K562 (cell line): ENCODE data around the gene IRX2. TPM values are rescaled to one million over a fixed set of nuclear protein-coding genes. Genes with fewer than 3 reads are reported as not detected.

Source experiments
- ATAC-seq: fragments of 200-7000 bp; cut with Tn5 transposase; 3 replicates; pipeline ENCODE4 v1.9.1; 2020; ENCODE audit warnings: moderate library complexity
- BruUV-seq: library from RNA; stranded (reverse); fragments of 400-500 nt; replicated peaks from 2 replicates; lab custom pipeline; 2021; lab: Mats Ljungman, UMichigan
- CTCF ChIA-PET: fragments of 300-600 bp; formaldehyde crosslinking; extraction: SDS; loops from one replicate; lab custom pipeline; 2021; ENCODE audit warnings: low intra/inter-chr PET ratio; lab: Yijun Ruan, JAX
- POLR2A ChIA-PET: fragments of 300-600, 350-650 bp; sonication (Branson Sonifier 250); formaldehyde crosslinking; extraction: SDS; loops from one replicate; lab custom pipeline; 2021; ENCODE audit warnings: antibody characterized with exemption, inconsistent platforms; lab: Yijun Ruan, JAX
- DNase-seq, 4 experiments: peaks; one replicate each; pipeline versions ENCODE4 v3.0.0 to v3.0.0-alpha.2; 2011 to 2018; ENCODE audit warnings: low spot score in 3 of 4, mixed read lengths in 3 of 4; ENCODE audit errors: extremely low read depth in 1 of 4
- FAIRE-seq: peaks from 2 replicates; lab custom pipeline; 2011; peaks lifted over from hg19 to GRCh38; lab: Jason Lieb, UNC
- H2AFZ ChIP-seq: 2 replicates; pipeline ENCODE4 v1.6.0; 2011; ENCODE audit warnings: low read depth, low read length, control low read depth, inconsistent platforms
- H3K27ac ChIP-seq: fragments of 200-600 bp; 3 replicates; pipeline ENCODE4 v1.8.0; 2011; ENCODE audit warnings: low read depth, mild to moderate bottlenecking, control low read depth, inconsistent platforms, low read length, moderate library complexity, mixed read lengths; ENCODE audit errors: extremely low read depth
- H3K27me3 ChIP-seq, 2 experiments: fragments of 300-600 bp in 1 of 2; 2 replicates in 1 of 2; 3 replicates in 1 of 2; pipeline versions ENCODE4 v1.6.0 to v1.8.0; 2011; ENCODE audit warnings: inconsistent platforms in 2 of 2, low read length in 2 of 2, mild to moderate bottlenecking in 1 of 2, mixed read lengths in 1 of 2, moderate library complexity in 1 of 2; ENCODE audit not compliant: control insufficient read depth in 2 of 2, insufficient read depth in 2 of 2
- H3K36me3 ChIP-seq: fragments of 300-600 bp; 3 replicates; pipeline ENCODE4 v1.8.0; 2011; ENCODE audit warnings: mild to moderate bottlenecking, low read length, inconsistent platforms; ENCODE audit not compliant: control insufficient read depth, insufficient read depth
- H3K4me1 ChIP-seq, 2 experiments: fragments of 200-600 bp in 1 of 2; replicated peaks in 1 of 2; 2 replicates in 1 of 2; 3 replicates in 1 of 2; pipeline versions ENCODE4 v1.5.1 to v1.8.0; 2011; ENCODE audit warnings: inconsistent platforms in 2 of 2, low read length in 2 of 2, mild to moderate bottlenecking in 1 of 2, mixed read lengths in 1 of 2, moderate library complexity in 1 of 2; ENCODE audit not compliant: control insufficient read depth in 2 of 2, insufficient read depth in 2 of 2
- H3K4me2 ChIP-seq: 2 replicates; pipeline ENCODE4 v1.6.1; 2011; ENCODE audit warnings: low read length, control low read depth, inconsistent platforms, mixed read lengths; ENCODE audit not compliant: insufficient read depth
- H3K4me3 ChIP-seq: fragments of 200-600 bp; sonication (generic), shearing (Covaris generic); 2 replicates; pipeline ENCODE4 v1.5.1; 2016; ENCODE audit warnings: control low read depth, inconsistent platforms
- H3K79me2 ChIP-seq: fragments of 200-600 bp; 3 replicates; pipeline ENCODE4 v1.8.0; 2011; ENCODE audit warnings: low read length, inconsistent platforms; ENCODE audit not compliant: control insufficient read depth, insufficient read depth
- H3K9ac ChIP-seq, 2 experiments: 2 replicates each; pipeline versions ENCODE4 v1.6.0 to v1.6.1; 2011; ENCODE audit warnings: low read depth in 2 of 2, low read length in 2 of 2, control low read depth in 1 of 2, inconsistent platforms in 1 of 2, mild to moderate bottlenecking in 1 of 2, mixed read lengths in 1 of 2; ENCODE audit not compliant: insufficient read depth in 1 of 2
- H3K9me1 ChIP-seq: one replicate; pipeline ENCODE4 v1.6.0; 2011; ENCODE audit warnings: inconsistent platforms, mild to moderate bottlenecking, low read length, moderate library complexity; ENCODE audit not compliant: control insufficient read depth, insufficient read depth
- H3K9me3 ChIP-seq: replicated peaks from 2 replicates; pipeline ENCODE4 v1.5.1; 2011; ENCODE audit warnings: low read depth, low read length, inconsistent platforms; ENCODE audit not compliant: control insufficient read depth, insufficient read depth
- H4K20me1 ChIP-seq: replicated peaks from 2 replicates; pipeline ENCODE4 v1.6.1; 2011; ENCODE audit warnings: low read length, inconsistent platforms, mixed read lengths; ENCODE audit not compliant: control insufficient read depth, insufficient read depth
- ELF2 ChIP-seq: fragments of 250-450 bp; sonication (Bioruptor Pico); IDR thresholded peaks from 2 replicates; pipeline ENCODE4 v1.5.0; 2021; ENCODE audit warnings: mild to moderate bottlenecking
- GATA2 ChIP-seq: sonication (generic); formaldehyde crosslinking; IDR thresholded peaks from 2 replicates; pipeline ENCODE4 v1.4.0; 2020; ENCODE audit warnings: mild to moderate bottlenecking, missing genetic modification reagents
- NCOA1 ChIP-seq: fragments of 450-650 bp; IDR thresholded peaks from 2 replicates; pipeline ENCODE4 v1.6.1; 2016; ENCODE audit warnings: low read depth
- NFIX ChIP-seq: fragments of 250-450 bp; sonication (Bioruptor Pico); IDR thresholded peaks from 2 replicates; pipeline ENCODE4 v1.4.0; 2020; ENCODE audit warnings: low read depth, mild to moderate bottlenecking, moderate library complexity
- NFXL1 ChIP-seq: fragments of 450-650 bp; formaldehyde crosslinking; IDR thresholded peaks from 2 replicates; pipeline ENCODE4 v1.4.0; 2021; ENCODE audit warnings: mild to moderate bottlenecking
- POLR2AphosphoS5 ChIP-seq: IDR thresholded peaks from 2 replicates; pipeline ENCODE4 v1.6.1; 2011; ENCODE audit warnings: mild to moderate bottlenecking, low read depth, low read length, moderate library complexity; ENCODE audit not compliant: control insufficient read depth, insufficient read depth
- PREB ChIP-seq: sonication (generic); formaldehyde crosslinking; IDR thresholded peaks from 2 replicates; pipeline ENCODE4 v1.8.1; 2023; ENCODE audit warnings: mild to moderate bottlenecking, missing genetic modification reagents
- RAD21 ChIP-seq, 2 experiments: fragments of 250-450 bp in 1 of 2; fragments of 450-650 bp in 1 of 2; sonication (Bioruptor Pico) in 1 of 2; formaldehyde crosslinking in 1 of 2; IDR thresholded peaks in 1 of 2; conservative IDR thresholded peaks in 1 of 2; 2 replicates each; pipeline versions ENCODE4 v1.4.0 to v1.8.0; 2020 to 2022; ENCODE audit warnings: mild to moderate bottlenecking in 2 of 2, moderate library complexity in 1 of 2
- ZFP36 ChIP-seq: fragments of 150-350 bp; IDR thresholded peaks from 2 replicates; pipeline ENCODE4 v1.6.1; 2018; ENCODE audit warnings: low read length, low read depth; ENCODE audit not compliant: partially characterized antibody
- ZNF668 ChIP-seq: fragments of 250-450 bp; sonication (Bioruptor Pico); IDR thresholded peaks from 2 replicates; pipeline ENCODE4 v1.8.0; 2022; ENCODE audit warnings: mild to moderate bottlenecking, inconsistent platforms
- WGBS: fragments of 100-300 bp; shearing (Covaris generic); methylation state at CpG from one replicate; pipeline ENCODE4 v1.1.6; 2016; ENCODE audit warnings: low coverage, mixed read lengths; ENCODE audit not compliant: insufficient coverage; ENCODE audit errors: missing lambda C conversion rate; 5-methylcytosine and 5-hydroxymethylcytosine counted together
- in situ Hi-C: fragments of 300-500 bp; cut with MboI; formaldehyde crosslinking; loops from 4 replicates; pipeline ENCODE4 v1.15.0; 2018; ENCODE audit warnings: inconsistent platforms, mixed read lengths
- intact Hi-C: fragments of 100-400 bp; cut with micrococcal nuclease; formaldehyde crosslinking; loops from 2 replicates; pipeline ENCODE4 v1.14.2; 2022
- polyA plus RNA-seq, 8 experiments: library from polyadenylated mRNA; depleted of rRNA in 4 of 8; stranded (reverse) in 5 of 8; unstranded in 3 of 8; fragments of >200 nt; fragmentation: Nextera tagmentation in 2 of 8; fragmentation: Illumina TruSeq in 1 of 8; extraction: Ambion mirVana in 2 of 8; extraction: Trizol in 1 of 8; gene quantifications; 2 replicates each; pipeline versions ENCODE4 v1.2.1 to v1.2.3, GENCODE V29; 2011 to 2014; ENCODE audit warnings: inconsistent platforms in 1 of 8, missing spikeins in 1 of 8
- total RNA-seq, 7 experiments: library from RNA; depleted of rRNA in 6 of 7; stranded (reverse); fragments of >200 nt in 6 of 7; fragmentation: Illumina TruSeq in 2 of 7; extraction: Trizol in 2 of 7; gene quantifications; 2 replicates each; pipeline versions ENCODE4 v1.2.1 to v1.2.3, GENCODE V29; 2011 to 2021; ENCODE audit warnings: low replicate concordance in 1 of 7

Gene IRX2
- total and polyA plus RNA-seq, 9 of the 15 experiments (the other 6 are each of a cell fraction or from before 2014, with no cell fraction given) = 0.13 TPM; not detected in 8

GRCh38 chr5:2739360-2740050 lies 12.0 kb downstream of the IRX2 start (continued):
- no peak for TF ChIP-seq POLR2AphosphoS5
- TF ChIP-seq ZNF668 (CRISPR knock-in tag) = no peak
- no peak for TF ChIP-seq PREB
- no peak for TF ChIP-seq NFIX (CRISPR knock-in tag)
- no peak for TF ChIP-seq NFXL1 (CRISPR knock-in tag)
- no peak for TF ChIP-seq NCOA1
- TF ChIP-seq ELF2 (CRISPR knock-in tag) = no peak

GRCh38 chr5:2738700-2739359 lies 12.6 kb downstream of the IRX2 start:
- no peaks in the 10 kb centered on the region for H3K9me1 ChIP-seq
- H3K4me1 ChIP-seq = peaks cover 0 to 13% of the 10 kb centered on the region in 2 experiments; a peak in 1 of 5 replicates
- no TSS peak for BruUV-seq
- H4K20me1 ChIP-seq = no peaks in the 10 kb centered on the region
- H3K27ac ChIP-seq = no peak overlapping the region
- in situ Hi-C loops (no loop called here), intact Hi-C loops (no loop called here)
- ChIA-PET CTCF (no interaction called here), POLR2A (no interaction called here)
- no peaks in the 10 kb centered on the region for H3K9me3 ChIP-seq
- no peaks in the 10 kb centered on the region for H3K36me3 ChIP-seq
- DNase-seq (no peak), ATAC-seq (peak; percentile 33), FAIRE-seq (no peak)
- no peak for TF ChIP-seq GATA2 (CRISPR knock-in tag)
- no peak for TF ChIP-seq RAD21 (CRISPR knock-in tag; conservative IDR thresholded peaks at IDR 0.05 in 1 of 2, IDR thresholded peaks at IDR 0.05 in 1 of 2)
- peak; percentile 43 for TF ChIP-seq ZFP36
- H3K79me2 ChIP-seq = no peaks in the 10 kb centered on the region
- WGBS = 2% methylated on average over 51 of the region's 54 CpGs
- no peak overlapping the region for H3K4me3 ChIP-seq
- H2AFZ ChIP-seq = no peak overlapping the region
- no peak overlapping the region for H3K4me2 ChIP-seq
- no peak overlapping the region for H3K9ac ChIP-seq
- H3K27me3 ChIP-seq = peaks cover 27 to 45% of the 10 kb centered on the region in 2 experiments
